ENCODE data around the gene NKTR. TPM values are rescaled to one million over a fixed set of nuclear protein-coding genes. Genes with fewer than 3 reads are reported as not detected.

Gene NKTR
- total RNA-seq, 4 donors from 2014 or later: 33.8 to 82.3 (median 49.6) TPM

DNA sequence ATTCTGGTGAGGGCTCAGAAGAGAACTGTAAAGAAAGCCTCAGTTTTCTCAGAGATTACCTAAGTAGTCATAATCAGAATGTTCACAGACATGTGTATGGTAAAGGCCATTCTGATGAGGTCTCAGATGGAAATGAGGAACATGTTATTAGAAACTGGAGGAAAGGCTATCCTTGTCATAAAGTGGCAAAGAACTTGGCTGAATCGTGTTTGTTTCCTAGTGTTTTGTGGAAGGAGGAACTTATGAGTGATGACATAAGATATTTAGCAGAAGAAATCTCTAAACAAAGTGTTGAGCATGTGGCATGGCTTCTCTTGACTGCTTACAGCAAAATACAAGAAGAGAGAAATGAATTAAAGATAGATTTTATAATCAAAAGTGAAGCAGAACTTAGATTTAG lies 72.0 kb downstream of the NKTR start:
- no peak overlapping the region for H3K4me3 ChIP-seq (ENCODE audit: low read depth, poor library complexity, severe bottlenecking)
- 58 to 65% methylated on average over 1 of the region's 1 CpG for WGBS, 2 donors
- TF ChIP-seq, protein P1, sequence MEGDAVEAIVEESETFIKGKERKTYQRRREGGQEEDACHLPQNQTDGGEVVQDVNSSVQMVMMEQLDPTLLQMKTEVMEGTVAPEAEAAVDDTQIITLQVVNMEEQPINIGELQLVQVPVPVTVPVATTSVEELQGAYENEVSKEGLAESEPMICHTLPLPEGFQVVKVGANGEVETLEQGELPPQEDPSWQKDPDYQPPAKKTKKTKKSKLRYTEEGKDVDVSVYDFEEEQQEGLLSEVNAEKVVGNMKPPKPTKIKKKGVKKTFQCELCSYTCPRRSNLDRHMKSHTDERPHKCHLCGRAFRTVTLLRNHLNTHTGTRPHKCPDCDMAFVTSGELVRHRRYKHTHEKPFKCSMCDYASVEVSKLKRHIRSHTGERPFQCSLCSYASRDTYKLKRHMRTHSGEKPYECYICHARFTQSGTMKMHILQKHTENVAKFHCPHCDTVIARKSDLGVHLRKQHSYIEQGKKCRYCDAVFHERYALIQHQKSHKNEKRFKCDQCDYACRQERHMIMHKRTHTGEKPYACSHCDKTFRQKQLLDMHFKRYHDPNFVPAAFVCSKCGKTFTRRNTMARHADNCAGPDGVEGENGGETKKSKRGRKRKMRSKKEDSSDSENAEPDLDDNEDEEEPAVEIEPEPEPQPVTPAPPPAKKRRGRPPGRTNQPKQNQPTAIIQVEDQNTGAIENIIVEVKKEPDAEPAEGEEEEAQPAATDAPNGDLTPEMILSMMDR (IDR thresholded peaks at IDR 0.05): no peak
- no peak for TF ChIP-seq POLR2A (IDR thresholded peaks at IDR 0.05)
- DNase-seq (ENCODE audit: low spot score in 2 of 2): no peak
- intact Hi-C loops (cut with DNase I; ENCODE audit: low total_unique reads): no loop called here

DNA sequence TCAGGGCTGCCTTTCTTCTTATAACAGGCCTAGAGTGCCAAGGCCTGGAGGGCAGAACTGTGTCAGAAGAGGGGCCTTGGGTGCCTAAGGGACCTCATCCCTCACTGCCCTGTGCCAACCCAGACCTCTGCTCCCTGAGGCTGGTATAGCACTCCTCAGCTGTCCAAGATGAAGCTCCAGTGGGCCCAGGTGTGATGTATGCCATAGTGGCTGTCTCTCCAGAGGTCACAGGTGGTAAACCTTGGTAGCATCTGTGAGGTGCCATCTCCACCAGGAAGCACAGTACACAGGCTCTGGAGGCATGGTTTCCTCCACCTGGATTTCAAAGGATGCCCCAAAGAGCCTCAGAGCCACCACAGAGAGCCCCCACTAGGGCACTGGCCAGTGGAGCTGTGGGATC lies 72.6 kb downstream of the NKTR start:
- DNase-seq (ENCODE audit: low spot score in 2 of 2): peak in 1 of 2 donors; percentile 31
- TF ChIP-seq POLR2A (IDR thresholded peaks at IDR 0.05): no peak
- TF ChIP-seq, protein P1 (IDR thresholded peaks at IDR 0.05): no peak
- intact Hi-C loops (cut with DNase I; ENCODE audit: low total_unique reads): no loop called here
- no peak overlapping the region for H3K4me3 ChIP-seq (ENCODE audit: low read depth, poor library complexity, severe bottlenecking)

DNA sequence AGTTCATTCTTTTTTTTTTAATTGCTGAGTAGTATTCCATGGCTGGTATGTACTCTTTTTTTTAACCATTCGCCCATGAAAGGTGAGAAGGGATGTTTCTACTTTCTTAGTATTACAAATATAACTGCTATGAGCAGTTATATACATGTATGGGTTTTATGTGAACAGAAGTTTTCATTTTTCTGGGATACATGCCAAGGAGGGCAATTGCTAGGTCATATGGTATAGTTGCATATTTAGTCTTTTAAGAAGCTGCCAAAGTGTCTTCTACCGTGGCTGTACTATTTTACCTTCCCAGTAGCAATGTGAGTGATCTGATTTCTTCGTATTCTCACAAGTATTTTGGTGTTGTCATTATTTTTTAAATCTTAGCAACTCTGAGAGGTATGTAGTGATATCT lies 73.7 kb downstream of the NKTR start:
- intact Hi-C loops (cut with DNase I; ENCODE audit: low total_unique reads): no loop called here
- WGBS, 2 donors: 47 to 51% methylated on average over 3 of the region's 3 CpGs
- no peak overlapping the region for H3K4me3 ChIP-seq (ENCODE audit: low read depth, poor library complexity, severe bottlenecking)
- TF ChIP-seq, protein P1 (IDR thresholded peaks at IDR 0.05): no peak
- no peak for TF ChIP-seq POLR2A (IDR thresholded peaks at IDR 0.05)
- no peak for DNase-seq (ENCODE audit: low spot score in 2 of 2)

DNA sequence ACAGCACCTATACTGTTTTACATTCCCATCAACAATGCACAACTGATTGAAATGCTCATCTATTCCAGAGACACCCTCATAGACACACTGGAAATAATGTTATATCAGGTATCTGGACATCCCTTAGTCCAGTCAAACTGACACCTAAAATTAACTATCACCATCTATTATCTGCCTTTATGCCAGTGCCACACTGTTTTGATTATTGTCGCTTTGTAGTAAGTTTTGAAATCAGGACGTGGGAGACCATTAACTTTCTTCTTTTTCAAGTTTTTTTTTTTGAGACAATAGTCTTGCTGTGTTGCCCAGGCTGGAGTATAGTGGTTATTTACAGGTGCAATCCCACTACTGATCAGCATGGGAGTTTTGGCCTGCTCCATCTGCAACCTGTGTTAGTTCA lies 75.4 kb downstream of the NKTR start:
- intact Hi-C loops (cut with DNase I; ENCODE audit: low total_unique reads): no loop called here
- no peak for DNase-seq (ENCODE audit: low spot score in 2 of 2)
- H3K4me3 ChIP-seq (ENCODE audit: low read depth, poor library complexity, severe bottlenecking): no peak overlapping the region
- 85 to 91% methylated on average over 2 of the region's 2 CpGs for WGBS, 2 donors
- no peak for TF ChIP-seq POLR2A (IDR thresholded peaks at IDR 0.05)
- TF ChIP-seq, protein P1 (IDR thresholded peaks at IDR 0.05): no peak

DNA sequence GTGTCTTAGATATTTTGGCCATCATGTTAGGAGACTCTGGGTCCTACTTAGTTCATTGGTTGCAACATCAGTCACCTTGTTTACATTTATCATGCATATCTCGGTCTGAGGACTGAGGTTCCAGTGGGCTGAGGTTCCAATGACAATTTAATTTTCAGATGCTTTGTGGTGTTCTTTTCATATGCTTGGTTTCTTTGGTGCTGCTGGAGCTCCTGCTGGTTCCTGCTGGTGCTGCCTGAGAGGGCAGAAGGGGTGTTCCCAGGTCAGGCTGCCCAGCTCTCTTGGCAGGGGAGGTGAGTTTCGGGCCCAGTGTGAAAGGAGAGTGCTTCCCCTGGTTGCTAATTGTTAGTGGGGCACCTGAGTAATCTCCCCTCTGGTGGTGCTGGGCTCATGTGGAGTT lies 78.0 kb downstream of the NKTR start:
- intact Hi-C loops (cut with DNase I; ENCODE audit: low total_unique reads): no loop called here
- WGBS, 2 donors: 88 to 93% methylated on average over 2 of the region's 2 CpGs
- DNase-seq (ENCODE audit: low spot score in 2 of 2): peak in 1 of 2 donors; percentile 66
- no peak overlapping the region for H3K4me3 ChIP-seq (ENCODE audit: low read depth, poor library complexity, severe bottlenecking)
- no peak for TF ChIP-seq POLR2A (IDR thresholded peaks at IDR 0.05)
- TF ChIP-seq, protein P1 (IDR thresholded peaks at IDR 0.05): no peak

DNA sequence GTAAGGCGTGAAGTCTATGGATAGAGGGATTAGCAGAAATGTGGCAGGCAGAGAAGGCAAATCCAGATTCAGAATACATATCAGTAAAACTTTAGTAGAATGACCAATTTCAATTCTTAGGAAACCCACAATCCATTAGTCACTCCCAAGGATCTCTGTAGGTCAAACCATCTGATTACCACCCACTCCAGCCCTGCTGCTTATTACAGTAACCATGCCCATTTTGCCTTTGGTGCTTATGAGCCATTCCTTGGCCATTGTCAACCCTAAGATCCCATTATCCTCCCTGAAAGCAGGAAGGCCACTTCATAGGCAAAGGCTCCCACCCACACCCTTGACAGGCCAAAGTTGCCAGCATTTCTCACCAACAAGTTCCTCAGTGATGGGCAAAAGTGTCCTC lies 79.8 kb downstream of the NKTR start:
- 92 to 97% methylated on average over 1 of the region's 1 CpG for WGBS, 2 donors
- no peak for DNase-seq (ENCODE audit: low spot score in 2 of 2)
- intact Hi-C loops (cut with DNase I; ENCODE audit: low total_unique reads): no loop called here
- no peak for TF ChIP-seq POLR2A (IDR thresholded peaks at IDR 0.05)
- TF ChIP-seq, protein P1 (IDR thresholded peaks at IDR 0.05): no peak
- no peak overlapping the region for H3K4me3 ChIP-seq (ENCODE audit: low read depth, poor library complexity, severe bottlenecking)

All from lower leg skin (tissue), 4 donors.